C4-2B (cell line): Measurements from ENCODE around the gene FIP1L1.
A peak's percentile ranks its signal among the peaks of the same experiment; 100 is the strongest.

Experiments
- H3K27ac ChIP-seq: fragments of 450-650 bp; 2 replicates; pipeline ENCODE4 v1.5.1; 2017
- CTCF ChIP-seq: fragments of 450-650 bp; conservative IDR thresholded peaks from 2 replicates; pipeline ENCODE4 v1.5.1; 2017; ENCODE audit warnings: mild to moderate bottlenecking
- ZFX ChIP-seq: fragments of 450-650 bp; IDR thresholded peaks from 2 replicates; pipeline ENCODE4 v1.6.1; 2017

FIP1L1 gene

DNA sequence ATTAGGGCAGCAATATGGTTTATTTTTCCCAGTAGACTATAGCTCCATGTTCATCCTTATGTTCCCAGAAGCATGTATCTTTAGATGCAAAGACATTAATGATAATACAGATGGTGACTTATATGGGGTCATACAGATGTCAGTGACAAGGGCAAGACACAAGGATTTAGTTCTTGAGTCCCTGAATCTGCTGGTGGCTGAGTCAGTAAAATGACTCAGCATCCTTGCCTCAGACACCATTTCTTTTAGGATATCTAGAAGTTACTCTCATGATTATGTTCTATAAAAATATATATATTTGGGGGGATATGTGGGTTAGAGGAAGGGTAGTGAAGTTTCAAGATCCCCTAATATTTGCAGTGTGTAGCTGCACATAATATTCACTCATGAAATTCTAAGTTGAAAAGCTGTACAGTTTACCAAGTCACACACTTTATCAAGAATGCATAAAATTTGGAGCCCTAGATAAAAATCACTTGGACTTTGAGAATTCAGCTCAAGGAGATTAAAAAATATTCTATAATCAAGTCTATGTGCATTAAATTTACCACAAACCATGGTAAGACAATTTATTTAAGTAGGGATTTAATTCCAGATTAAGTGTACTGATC is 111.9 kb downstream of the FIP1L1 start:
- TF ChIP-seq CTCF, result no peak
- TF ChIP-seq ZFX, result no peak
- no peak overlapping the region for H3K27ac ChIP-seq

DNA sequence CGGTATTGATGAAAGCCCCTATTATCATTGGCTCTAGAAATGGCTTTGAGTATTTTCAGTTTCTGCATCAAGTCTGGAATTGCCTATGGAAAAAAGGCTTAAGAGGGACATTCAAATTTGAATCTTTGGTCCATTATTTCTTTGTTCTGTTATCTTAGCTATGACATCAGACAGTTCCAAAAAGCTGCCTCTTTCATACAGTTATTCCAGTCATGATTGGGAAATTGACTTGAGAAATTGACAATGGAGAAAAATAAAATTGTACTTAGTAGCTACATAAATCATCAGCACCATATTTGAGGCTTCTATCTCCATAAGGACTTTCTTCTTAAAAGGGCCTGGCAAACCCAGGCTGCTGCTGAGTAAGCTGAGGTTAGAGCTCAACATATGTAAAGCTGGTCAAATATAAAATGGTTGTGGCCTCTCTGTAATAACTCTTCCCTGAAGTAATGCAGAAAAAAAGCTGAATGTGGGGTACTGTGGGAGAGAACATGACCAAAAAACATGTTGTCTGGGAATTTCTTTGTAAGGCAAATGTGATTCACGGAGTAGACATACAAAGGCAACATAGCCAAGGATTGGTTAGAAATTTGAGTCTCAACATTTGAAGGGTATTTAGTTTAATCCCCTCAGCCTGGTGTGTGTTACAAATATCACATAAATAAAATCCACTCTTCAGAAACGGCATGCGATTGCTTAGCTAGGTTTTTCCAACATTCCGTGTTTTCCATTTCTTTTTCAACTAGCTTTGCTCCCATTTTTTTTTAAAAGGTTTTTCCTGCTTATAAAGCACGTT is 112.9 kb downstream of the FIP1L1 start:
- H3K27ac ChIP-seq, result no peak overlapping the region
- no peak for TF ChIP-seq ZFX
- TF ChIP-seq CTCF, result no peak

- TF ChIP-seq ZFX, result no peak
- peak; percentile 78 for TF ChIP-seq CTCF
Measured at GRCh38 chr4:53490965-53491622, 113.7 kb downstream of the FIP1L1 start.

GRCh38 chr4:53494851-53495250 is 117.4 kb downstream of the FIP1L1 start:
- no peak for TF ChIP-seq ZFX
- TF ChIP-seq CTCF, result no peak
- no peak overlapping the region for H3K27ac ChIP-seq

More at GRCh38 chr4:53490965-53491622, 113.7 kb downstream of the FIP1L1 start:
- no peak overlapping the region for H3K27ac ChIP-seq

- no peak overlapping the region for H3K27ac ChIP-seq
- TF ChIP-seq CTCF, result no peak
- no peak for TF ChIP-seq ZFX
Measured at GRCh38 chr4:53497487-53498244, 120.2 kb downstream of the FIP1L1 start.

GRCh38 chr4:53498706-53499105 is 121.3 kb downstream of the FIP1L1 start:
- TF ChIP-seq ZFX (no peak), CTCF (no peak)
- H3K27ac ChIP-seq, result no peak overlapping the region
